ENCODE results near the gene SEMA5B.

Gene SEMA5B

DNA sequence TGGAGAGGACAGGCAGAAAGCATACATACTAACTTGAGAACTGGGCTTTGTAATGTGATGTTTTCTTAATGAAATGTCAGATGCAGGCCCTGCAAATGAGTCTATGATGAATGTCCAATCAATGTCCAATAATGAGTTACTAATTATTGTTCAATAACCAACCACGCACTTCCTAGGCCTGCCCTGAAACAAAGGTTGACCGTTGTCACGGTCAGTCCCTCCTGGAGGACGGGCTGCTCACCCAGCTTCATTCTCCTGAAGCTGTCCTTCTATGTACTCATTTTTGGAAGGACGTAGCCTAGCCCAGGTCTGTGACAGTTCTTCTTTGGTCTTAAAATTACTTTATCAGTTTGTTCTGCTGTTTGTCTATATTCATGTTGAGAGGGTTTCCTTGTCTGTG lies 30.9 kb upstream of the SEMA5B start:
- no peak for DNase-seq (ENCODE audit: low spot score)

GRCh38 chr3:123055352-123055751 lies 27.8 kb upstream of the SEMA5B start:
- no peak for DNase-seq (ENCODE audit: low spot score)

DNA sequence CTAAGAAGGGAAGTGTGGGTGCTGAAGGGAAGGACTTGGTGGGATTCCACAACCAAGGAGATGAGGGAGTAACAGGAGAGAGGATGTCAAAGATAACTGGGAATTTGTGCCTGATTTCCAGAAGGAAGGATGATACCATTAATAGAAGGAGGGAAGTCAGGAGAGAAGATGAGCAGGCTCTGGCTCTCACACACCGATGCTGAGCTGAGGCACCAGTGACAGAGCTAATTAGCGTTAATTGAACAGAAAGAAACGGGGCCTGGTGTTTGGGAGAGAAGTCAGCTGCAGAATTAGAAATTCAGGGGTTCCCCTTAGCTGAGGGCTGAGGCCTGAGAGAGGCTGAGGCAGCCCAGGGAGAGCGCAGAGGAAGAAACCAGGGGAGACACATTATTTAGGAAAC lies 27.4 kb upstream of the SEMA5B start:
- no peak for DNase-seq (ENCODE audit: low spot score)

- DNase-seq (ENCODE audit: low spot score): no peak
Measured at GRCh38 chr3:123054109-123054778, 26.7 kb upstream of the SEMA5B start.

GRCh38 chr3:123053107-123053506 lies 25.5 kb upstream of the SEMA5B start:
- DNase-seq (ENCODE audit: low spot score): no peak

DNA sequence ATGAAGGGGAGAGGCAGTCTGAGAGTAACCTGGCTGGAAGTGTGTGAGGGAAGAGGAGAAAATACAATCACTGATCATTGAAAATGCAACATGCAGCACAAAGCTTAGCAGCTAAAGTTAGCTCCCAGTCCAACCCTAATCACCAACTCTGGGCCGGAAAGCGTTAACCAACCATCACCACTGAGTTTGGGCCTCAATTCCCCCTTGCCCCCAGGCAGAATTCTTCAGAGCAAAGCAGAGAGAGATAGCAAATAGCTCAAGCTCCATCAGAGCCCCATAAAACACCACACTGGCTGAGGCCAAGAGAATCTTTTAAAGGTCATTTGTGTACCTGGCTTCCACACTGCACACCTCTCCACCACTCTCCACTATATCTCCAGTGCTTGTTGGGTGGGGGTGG lies 23.1 kb upstream of the SEMA5B start:
- no peak for DNase-seq (ENCODE audit: low spot score)

DNA sequence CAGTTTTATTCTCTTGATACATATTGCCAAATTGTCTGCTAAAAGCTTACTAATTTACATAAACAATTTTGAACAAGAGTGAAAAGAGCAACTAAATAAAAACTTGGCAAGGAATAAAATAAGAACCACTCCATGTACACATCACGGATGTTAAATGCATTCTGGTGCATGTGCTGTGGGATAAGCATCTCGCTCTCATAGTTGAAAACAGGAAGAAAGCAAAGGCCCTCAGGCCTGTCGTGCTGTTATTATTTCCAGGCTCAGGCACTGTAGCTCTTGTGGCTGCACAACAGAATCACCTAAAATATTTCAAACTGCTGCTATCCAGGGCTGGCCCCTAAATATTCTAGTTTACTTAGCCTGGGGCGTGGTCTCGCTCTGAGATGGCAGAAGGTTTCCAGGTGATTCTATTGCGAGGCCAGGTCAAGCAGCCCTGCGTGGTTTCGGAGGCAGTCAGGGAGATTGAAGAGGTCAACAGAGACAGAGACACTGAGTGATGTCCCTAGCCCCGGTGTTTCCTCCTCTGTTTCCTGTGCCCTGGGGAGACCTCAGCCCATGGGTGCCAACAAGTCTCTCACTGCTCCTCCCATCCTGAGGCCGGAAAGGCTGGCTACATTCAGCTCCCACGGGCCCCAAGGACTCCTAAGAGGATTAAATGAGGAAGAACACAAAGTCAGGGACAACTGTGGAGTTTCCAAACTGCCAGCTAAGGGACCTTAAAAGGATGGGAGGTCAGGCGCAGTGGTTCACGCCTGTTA lies 21.1 kb upstream of the SEMA5B start:
- no peak for DNase-seq (ENCODE audit: low spot score)

- no peak for DNase-seq (ENCODE audit: low spot score)
Measured at GRCh38 chr3:123047062-123047319, 19.4 kb upstream of the SEMA5B start.

- no peak for DNase-seq (ENCODE audit: low spot score)
Measured at GRCh38 chr3:123046262-123047061, 18.9 kb upstream of the SEMA5B start.

DNA sequence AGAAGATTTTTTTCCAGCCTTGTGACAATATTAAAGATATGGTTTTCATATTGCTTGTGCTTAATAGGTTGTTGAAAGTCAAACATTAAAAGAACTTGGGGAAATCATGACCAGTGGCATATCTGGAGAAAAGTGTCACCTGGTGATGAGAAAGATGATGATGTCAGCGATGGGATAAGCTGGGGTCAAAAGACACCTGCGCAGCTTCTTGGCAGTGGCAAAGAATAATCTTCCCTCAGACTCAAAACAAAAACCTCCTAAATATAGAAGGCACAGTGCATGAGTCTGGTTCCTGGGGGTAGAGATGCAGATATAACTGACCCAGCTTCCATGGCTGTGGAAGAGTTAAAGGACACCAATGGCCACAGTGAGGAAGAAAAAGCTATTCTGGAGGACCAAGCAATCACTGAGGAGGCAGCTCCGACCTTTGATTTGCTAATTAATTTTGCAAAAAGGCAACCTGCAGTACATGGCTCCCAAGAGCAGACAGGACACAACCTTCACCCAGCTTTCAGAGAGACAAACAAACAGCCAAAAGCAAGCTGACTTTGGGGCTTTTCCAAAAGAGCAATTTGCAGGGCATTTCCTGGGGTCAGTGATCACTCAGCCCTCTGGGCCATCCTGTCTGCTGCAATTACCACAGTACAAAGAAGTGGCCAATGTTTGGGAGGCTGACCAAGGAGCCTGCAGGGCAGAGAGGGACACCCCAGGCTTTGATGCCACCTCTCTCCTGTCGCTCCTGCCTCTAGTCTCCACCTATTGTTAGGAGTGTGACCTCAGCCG lies 17.6 kb upstream of the SEMA5B start:
- DNase-seq (ENCODE audit: low spot score): no peak

DNA sequence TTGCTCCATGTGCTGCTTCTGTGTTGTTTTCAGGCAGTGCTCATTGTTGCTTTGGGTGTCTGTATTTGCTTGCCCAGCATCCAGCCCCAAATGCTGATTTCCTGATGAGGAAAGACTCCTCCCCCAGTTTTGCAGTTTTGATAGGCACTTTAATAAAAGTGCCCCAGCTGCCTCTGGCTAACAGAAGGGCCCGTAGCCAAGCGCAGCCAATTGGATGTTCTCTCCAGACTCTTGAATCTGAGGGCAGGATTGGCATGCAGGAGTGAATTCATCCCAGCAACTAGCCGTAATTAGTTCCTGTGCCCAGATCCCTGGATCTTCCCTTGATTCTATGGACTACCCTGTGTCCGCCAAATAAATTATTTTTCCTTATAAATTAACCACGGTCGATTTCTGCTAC lies 14.8 kb upstream of the SEMA5B start:
- DNase-seq (ENCODE audit: low spot score): no peak

GRCh38 chr3:123039178-123039577 lies 11.6 kb upstream of the SEMA5B start:
- no peak for DNase-seq (ENCODE audit: low spot score)

DNA sequence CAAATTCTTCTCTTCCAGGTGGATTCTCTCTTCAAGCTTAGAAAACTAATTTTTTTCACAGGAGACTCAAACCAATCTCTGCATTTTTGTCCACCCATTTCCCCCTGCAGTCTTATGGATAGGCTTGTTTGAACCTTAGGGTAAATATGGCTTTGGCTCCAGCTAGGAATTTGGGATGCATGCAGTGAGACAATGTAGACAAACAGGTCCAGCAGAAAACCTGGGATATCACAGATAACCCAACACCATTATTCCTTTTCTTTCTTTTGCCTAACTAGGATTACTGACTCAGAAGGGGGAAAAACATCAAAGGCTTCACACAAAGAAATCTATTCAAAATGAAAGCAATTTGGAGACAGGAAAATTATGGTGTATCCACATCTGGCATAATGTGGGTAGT lies 11.2 kb upstream of the SEMA5B start:
- DNase-seq (ENCODE audit: low spot score): no peak

GRCh38 chr3:123037015-123037375 lies 9.4 kb upstream of the SEMA5B start:
- no peak for DNase-seq (ENCODE audit: low spot score)

DNA sequence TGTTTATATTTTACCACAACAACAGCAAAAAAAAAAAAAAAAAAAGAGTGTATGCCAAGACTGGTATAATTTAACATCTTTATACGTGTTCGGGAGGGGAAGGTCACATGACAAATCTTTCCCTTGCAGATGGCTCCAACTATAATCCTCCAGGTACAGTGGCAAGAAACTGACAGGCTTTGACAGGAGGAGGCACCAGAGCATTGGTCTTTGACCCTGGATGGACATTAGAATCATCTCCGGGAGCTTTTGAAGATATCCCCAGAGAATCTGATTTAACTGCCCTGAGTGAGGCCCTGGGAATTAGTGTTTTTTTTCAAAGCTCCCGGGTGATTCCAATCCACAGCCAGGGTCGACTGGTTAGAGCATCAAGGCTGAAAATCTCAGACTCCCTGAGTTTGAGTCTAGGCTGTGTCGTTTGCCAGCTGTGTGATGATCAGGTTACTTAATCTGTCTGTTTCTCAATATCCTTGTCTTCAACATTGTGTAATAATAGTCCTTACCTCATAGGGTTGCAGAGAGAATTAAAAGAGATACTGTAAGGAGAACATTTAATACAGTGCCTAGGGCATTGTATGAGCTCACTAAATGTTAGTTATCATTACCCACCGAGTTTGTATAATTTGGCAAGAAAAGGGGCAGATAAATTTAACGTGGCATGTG lies 8.9 kb upstream of the SEMA5B start:
- no peak for DNase-seq (ENCODE audit: low spot score)

- DNase-seq (ENCODE audit: low spot score): no peak
Measured at GRCh38 chr3:123034996-123035395, 7.4 kb upstream of the SEMA5B start.

GRCh38 chr3:123034120-123034519 lies 6.6 kb upstream of the SEMA5B start:
- DNase-seq (ENCODE audit: low spot score): no peak

DNA sequence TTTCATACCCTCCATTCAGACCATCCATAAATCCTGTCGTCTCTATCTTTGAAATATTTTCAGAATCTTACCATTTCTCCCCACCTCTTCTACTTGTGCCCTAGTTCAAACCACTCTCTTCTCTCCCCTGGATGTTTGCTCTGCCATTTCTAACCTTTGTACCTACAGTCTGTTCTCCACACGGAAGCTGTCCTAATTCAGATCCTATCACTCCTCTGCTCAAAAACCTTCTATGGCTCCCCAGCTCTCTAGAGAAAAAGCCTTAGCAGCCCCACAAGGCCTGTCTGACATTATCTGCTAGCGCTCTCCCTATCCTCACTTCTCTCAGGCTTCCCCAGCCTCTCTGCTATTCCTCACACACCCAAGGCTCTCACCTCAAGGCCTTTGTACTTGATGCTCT lies 4.5 kb upstream of the SEMA5B start:
- no peak for DNase-seq (ENCODE audit: low spot score)

GRCh38 chr3:123031051-123031450 lies 3.5 kb upstream of the SEMA5B start:
- DNase-seq (ENCODE audit: low spot score): no peak

- DNase-seq (ENCODE audit: low spot score): peak; percentile 49
Measured at GRCh38 chr3:123028233-123028828, 768 bp upstream of the SEMA5B start.

DNA sequence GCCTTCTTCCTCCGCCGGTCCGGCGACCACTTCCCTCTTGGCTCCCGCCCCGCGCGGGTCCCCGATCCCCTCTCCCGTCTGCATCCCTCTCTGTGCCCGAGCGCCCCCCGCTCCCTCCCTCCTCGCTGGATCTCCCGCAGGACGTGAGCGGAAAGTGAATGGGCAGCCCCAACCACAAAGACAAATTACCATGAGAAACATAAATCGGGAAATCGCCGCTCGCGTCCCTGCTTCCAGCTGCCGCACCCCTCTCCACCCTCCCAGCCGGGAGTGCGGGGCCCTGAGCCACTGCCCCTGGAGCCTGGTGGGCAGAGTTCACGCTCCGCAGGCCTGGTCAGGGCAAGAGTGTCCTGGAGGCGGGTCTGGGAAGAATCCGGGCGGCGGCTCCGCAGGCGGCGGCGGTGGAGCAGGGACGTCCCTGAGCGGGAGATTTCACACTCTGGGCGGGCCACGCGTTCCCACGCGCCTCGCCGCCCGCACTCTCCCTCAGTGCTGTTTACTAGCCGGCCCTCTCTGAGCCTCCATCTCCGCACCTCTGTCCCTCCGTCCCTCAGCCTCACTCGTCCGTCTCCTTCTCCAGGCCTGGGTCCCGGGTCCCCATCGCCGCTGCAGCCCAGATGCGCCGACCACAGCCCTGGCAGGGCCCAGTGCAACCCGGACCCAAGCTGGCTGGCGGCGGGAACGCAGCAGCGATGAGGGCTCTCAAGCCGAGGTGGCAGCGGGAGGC lies 835 bp downstream of the SEMA5B start:
- DNase-seq (ENCODE audit: low spot score): no peak
